GM18858 (cell line): ENCODE data around the gene SCUBE2.

ENCODE experiments used
- ATAC-seq: cut with Tn5 transposase; IDR thresholded peaks from one replicate; pipeline ENCODE4 v1.9.1; 2021; ENCODE audit not compliant: unreplicated experiment

SCUBE2 gene

GRCh38 chr11:9076046-9076445 lies 15.4 kb downstream of the SCUBE2 start:
- no peak for ATAC-seq

DNA sequence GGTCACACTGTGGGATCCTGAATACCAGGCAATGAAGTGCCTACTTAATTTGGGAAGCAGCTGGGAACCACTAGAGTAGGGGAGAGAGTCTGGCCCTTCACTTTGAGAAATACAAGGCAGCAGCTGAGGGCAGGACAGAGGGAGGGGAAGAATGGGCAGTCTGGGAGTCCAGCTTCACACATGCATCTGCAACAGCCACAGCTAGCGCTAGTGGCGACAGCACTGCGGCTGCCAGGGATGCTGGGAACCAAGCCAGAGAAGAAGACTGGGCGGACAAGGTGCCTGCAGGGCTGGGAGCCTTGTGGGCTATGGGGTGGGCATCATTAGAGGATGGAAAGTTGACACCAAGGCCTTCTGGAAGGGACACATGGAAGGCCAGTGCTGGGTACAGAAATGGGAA lies 15.8 kb downstream of the SCUBE2 start:
- no peak for ATAC-seq

DNA sequence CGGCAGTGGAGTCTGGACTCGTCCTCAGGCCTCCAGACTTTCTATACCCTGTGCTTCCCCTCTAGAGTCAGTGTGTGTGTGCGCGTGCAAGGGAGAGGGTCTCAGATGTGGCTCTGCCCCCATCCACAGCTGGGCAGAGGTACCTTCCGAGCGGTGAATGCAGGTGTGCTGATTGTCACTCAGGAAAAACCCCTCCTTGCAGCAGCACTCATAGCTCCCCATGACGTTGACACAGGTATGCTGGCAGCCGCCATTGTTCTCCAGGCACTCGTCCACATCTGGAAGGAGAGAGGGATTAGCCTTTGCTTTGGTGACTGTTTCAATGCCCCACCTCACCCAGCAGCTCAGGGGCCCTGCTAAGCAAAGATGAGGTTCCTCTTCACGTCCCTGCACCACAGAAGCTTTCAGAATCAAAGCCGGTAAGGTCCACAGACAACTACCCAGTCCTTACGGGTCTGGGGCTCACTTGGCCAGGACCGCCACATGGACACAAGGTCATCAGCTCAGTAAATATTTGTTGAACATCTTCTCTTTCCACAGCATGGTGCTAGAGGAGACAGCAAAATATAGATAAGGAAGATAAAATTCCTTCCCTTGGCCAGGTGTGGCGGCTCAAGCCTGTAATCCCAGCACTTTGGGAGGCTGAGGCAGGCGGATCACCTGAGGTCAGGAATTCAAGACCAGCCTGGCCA lies 16.9 kb downstream of the SCUBE2 start:
- no peak for ATAC-seq

DNA sequence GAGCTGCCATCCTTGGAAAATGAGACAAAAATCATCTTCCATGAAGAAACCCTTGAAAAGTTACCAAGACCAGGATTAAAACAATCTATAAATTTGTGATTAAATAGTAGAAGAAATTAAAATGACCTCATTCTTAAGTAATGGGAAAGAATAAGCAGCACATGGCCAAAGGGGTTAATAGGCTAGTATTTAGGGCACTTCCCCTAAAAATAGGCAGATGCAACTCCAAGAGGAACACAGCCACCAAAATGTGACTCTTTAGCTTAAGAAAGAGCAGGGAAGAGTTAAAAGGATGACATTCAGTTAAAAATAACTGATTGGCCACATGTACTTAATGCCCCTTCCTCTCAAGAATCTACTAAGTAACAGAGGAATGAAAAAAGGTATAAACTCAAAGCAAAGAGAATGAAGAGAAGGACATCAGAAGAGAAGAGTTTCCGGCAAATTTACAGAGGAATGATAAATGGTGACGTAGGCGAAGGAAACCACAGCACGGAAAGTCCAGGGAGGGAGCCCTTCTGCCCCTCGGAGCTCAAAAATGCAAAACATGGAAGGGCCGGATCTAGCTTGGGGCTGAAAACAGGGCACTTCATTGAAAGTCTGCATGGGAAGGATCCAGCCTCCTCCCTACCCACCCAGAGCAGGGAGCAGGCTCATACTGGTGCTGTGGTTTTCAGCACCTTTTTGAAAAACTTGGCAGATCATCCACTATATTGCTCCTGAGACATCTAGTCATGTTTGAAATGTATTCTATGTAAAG lies 17.8 kb downstream of the SCUBE2 start:
- ATAC-seq, result no peak

- ATAC-seq, result no peak
Observed at GRCh38 chr11:9072626-9073176, 18.7 kb downstream of the SCUBE2 start.

DNA sequence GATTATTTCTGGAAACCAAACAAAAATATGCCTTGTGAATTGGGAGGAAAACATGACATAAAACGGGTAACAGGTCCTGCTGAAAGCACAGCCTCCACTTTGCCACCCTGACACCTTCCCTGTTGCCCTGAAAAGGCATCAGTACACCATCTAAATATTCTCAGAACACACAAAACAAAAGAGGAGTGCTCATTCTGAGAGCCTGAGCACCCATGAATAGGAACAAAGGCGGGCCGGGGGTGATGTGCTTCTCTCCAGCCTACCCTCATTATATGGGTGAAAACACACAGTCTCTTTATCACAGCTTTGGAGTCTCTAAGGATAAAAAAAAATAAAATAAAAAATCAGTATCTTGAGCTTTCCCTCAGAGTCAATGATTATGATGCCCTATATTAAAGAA lies 19.7 kb downstream of the SCUBE2 start:
- ATAC-seq, result no peak

- ATAC-seq, result no peak
Observed at GRCh38 chr11:9070749-9071491, 20.5 kb downstream of the SCUBE2 start.

DNA sequence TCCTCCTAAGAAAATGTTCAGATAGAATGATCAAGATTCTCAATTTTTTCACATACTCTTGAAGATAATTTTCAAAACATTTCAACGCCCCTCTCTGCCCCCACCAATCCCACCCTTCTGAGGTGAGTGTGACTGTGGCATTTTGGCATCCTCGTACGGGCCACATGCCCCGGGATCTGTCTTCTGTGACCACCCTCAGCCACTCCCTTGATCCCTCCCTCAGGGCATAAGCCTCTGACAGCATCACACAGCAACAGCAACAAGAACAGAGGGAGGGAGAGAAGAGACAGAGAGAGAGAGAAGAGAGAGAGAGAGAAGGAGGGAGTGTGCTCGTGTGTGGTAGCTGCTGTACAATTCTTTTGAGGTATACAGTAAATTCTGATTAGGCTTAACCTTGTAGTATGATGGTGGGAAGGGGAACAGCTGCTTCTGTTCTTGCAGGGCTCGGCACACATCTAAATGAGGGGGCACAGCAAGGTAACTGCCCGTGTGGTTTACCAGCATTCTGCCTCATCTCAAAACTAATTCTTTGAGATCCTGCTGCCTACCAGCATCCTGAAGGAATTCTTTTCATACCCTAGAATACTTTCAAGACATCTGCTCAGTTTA lies 21.4 kb downstream of the SCUBE2 start:
- no peak for ATAC-seq

GRCh38 chr11:9069256-9069655 lies 22.1 kb downstream of the SCUBE2 start:
- ATAC-seq, result no peak

GRCh38 chr11:9066433-9066925 lies 24.9 kb downstream of the SCUBE2 start:
- ATAC-seq, result no peak

GRCh38 chr11:9065607-9066432 lies 25.6 kb downstream of the SCUBE2 start:
- ATAC-seq, result no peak

DNA sequence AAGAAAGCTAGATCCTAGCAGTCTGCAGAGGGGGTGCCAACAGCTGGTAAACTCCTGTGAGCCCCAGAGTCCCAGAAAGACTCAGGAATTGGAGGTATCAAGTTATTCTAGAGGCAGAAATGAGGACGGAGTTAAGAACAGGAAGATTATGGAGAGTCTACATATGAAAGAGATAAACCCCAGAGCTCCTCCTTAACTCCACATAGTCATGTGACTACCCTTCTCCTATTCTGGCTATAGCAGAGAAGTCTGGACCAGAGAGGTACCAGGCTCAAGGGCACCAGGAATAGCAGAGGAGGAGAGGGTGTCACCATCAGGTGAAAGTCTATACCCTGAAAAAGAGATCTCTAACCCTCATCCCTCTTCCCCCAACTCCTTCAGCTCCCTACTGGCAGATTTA lies 29.6 kb downstream of the SCUBE2 start:
- ATAC-seq, result no peak

- peak; percentile 90 for ATAC-seq
Observed at GRCh38 chr11:9060700-9061111, 30.7 kb downstream of the SCUBE2 start.

DNA sequence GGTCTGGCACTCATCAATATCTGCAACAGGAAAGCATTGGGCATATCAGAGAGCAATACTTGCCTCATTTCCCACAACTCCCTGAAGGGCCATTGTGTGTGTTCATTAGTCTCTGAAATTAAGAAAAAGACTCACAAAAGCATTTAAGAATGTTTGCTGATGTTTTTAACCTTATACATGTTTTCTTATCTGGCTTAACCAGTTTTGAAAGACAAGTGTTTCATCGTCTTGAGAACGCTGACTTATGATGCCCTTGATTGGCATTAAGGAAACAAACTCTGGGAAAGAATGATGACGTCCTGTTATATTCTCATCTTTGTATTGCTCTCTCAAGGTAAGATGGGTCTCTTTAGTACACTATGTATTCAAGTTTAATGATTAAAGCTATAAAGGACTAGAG lies 32.0 kb downstream of the SCUBE2 start:
- no peak for ATAC-seq

- ATAC-seq, result no peak
Observed at GRCh38 chr11:9057888-9058287, 33.5 kb downstream of the SCUBE2 start.

- ATAC-seq, result no peak
Observed at GRCh38 chr11:9057007-9057406, 34.4 kb downstream of the SCUBE2 start.

- ATAC-seq, result no peak
Observed at GRCh38 chr11:9056467-9056866, 34.9 kb downstream of the SCUBE2 start.

DNA sequence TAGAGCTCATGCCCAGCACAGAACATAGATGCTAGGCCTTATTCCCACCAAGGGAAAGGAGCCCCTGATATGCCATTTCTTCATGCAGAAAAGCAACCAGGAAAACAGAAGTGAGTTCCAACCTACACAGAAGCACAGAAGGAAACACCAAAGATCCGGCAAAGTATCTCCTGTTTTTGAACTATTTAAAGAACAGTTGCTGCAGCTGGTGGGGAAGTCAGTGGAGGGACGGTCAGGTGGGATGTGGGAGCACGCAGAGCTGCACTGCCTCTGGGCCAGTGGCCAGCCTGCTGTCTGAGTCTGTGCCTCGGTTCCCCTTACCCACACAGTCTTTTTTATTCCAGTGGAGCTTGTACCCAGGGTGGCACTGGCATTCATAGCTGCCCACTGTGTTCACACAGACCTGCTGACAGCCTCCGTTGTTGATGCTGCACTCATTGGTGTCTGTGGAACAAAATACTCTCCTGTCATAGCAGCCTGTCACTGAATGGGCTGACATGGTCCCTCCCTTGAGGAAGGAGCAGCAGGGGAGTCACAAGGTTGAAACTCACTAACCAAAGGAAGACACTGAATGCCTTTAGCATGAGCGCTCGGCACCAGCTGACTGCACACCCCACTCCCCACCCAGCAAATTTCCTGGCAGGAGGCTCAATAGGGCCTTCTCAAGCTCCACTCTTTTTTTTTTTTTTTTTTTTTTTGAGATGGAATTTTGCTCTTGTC lies 37.9 kb downstream of the SCUBE2 start:
- no peak for ATAC-seq

- ATAC-seq, result no peak
Observed at GRCh38 chr11:9052316-9052715, 39.1 kb downstream of the SCUBE2 start.

- no peak for ATAC-seq
Observed at GRCh38 chr11:9049959-9050358, 41.4 kb downstream of the SCUBE2 start.
